SK-N-SH treated with all-trans-retinoic acid at 6 μM for 48 hours (cell line): ENCODE measurements around the gene TMEM185B.

ENCODE experiments used
- ATAC-seq: fragments of 200-7000 bp; cut with Tn5 transposase; 3 replicates; pipeline ENCODE4 v1.9.1; 2020; ENCODE audit warnings: mild to moderate bottlenecking, moderate library complexity
- ARNTL ChIP-seq: fragments of 450-650 bp; formaldehyde crosslinking; IDR thresholded peaks from 2 replicates; pipeline ENCODE4 v1.5.0; 2020; ENCODE audit warnings: low read depth, mild to moderate bottlenecking, moderate library complexity, borderline replicate concordance
- BACH2 ChIP-seq: fragments of 250-450 bp; sonication (Bioruptor Pico); IDR thresholded peaks from 2 replicates; pipeline ENCODE4 v1.9.0; 2021; ENCODE audit warnings: mild to moderate bottlenecking, borderline replicate concordance
- CSDC2 ChIP-seq: fragments of 250-450 bp; sonication (Bioruptor Pico); IDR thresholded peaks from 2 replicates; pipeline ENCODE4 v1.5.0; 2020; ENCODE audit warnings: mild to moderate bottlenecking, moderate library complexity
- CSRNP3 ChIP-seq: fragments of 250-450 bp; sonication (Bioruptor Pico); IDR thresholded peaks from 2 replicates; pipeline ENCODE4 v1.5.1; 2021; ENCODE audit warnings: mild to moderate bottlenecking, moderate library complexity
- ESRRG ChIP-seq: fragments of 250-450 bp; sonication (Bioruptor Pico); IDR thresholded peaks from 2 replicates; pipeline ENCODE4 v1.6.1; 2021; ENCODE audit warnings: mild to moderate bottlenecking
- GLIS3 ChIP-seq: fragments of 250-450 bp; sonication (Bioruptor Pico); IDR thresholded peaks from 2 replicates; pipeline ENCODE4 v1.5.0; 2020; ENCODE audit warnings: mild to moderate bottlenecking, moderate library complexity
- OSR1 ChIP-seq: fragments of 250-450 bp; sonication (Bioruptor Pico); IDR thresholded peaks from 2 replicates; pipeline ENCODE4 v1.8.0; 2022; ENCODE audit warnings: moderate library complexity, mild to moderate bottlenecking, inconsistent platforms
- PPARA ChIP-seq: fragments of 250-450 bp; sonication (Bioruptor Pico); IDR thresholded peaks from 2 replicates; pipeline ENCODE4 v1.5.0; 2020; ENCODE audit warnings: mild to moderate bottlenecking, borderline replicate concordance
- SNAI2 ChIP-seq: fragments of 250-450 bp; sonication (Bioruptor Pico); IDR thresholded peaks from 2 replicates; pipeline ENCODE4 v1.5.0; 2020; ENCODE audit warnings: mild to moderate bottlenecking, moderate library complexity
- TOX ChIP-seq: fragments of 250-450 bp; sonication (Bioruptor Pico); IDR thresholded peaks from 2 replicates; pipeline ENCODE4 v1.8.0; 2021; ENCODE audit warnings: mild to moderate bottlenecking, moderate library complexity, borderline replicate concordance
- TSHZ2 ChIP-seq: fragments of 250-450 bp; sonication (Bioruptor Pico); IDR thresholded peaks from 2 replicates; pipeline ENCODE4 v1.5.0; 2020; ENCODE audit warnings: mild to moderate bottlenecking, moderate library complexity
- ZC3H10 ChIP-seq: fragments of 250-450 bp; sonication (Bioruptor Pico); IDR thresholded peaks from 2 replicates; pipeline ENCODE4 v1.5.1; 2021; ENCODE audit warnings: mild to moderate bottlenecking, moderate library complexity
- ZFP3 ChIP-seq: fragments of 250-450 bp; sonication (Bioruptor Pico); IDR thresholded peaks from 2 replicates; pipeline ENCODE4 v1.5.0; 2020; ENCODE audit warnings: mild to moderate bottlenecking, moderate library complexity
- ZFP30 ChIP-seq: fragments of 450-650 bp; formaldehyde crosslinking; IDR thresholded peaks from 2 replicates; pipeline ENCODE4 v1.5.0; 2022; ENCODE audit warnings: mild to moderate bottlenecking, moderate library complexity
- ZNF565 ChIP-seq: fragments of 450-650 bp; formaldehyde crosslinking; conservative IDR thresholded peaks from 2 replicates; pipeline ENCODE4 v1.5.0; 2020; ENCODE audit warnings: low read depth, mild to moderate bottlenecking, moderate library complexity
- ZNF70 ChIP-seq: fragments of 450-650 bp; formaldehyde crosslinking; IDR thresholded peaks from 2 replicates; pipeline ENCODE4 v1.5.0; 2020; ENCODE audit warnings: mild to moderate bottlenecking, moderate library complexity
- ZNF8 ChIP-seq: fragments of 450-650 bp; formaldehyde crosslinking; IDR thresholded peaks from 2 replicates; pipeline ENCODE4 v1.5.0; 2020; ENCODE audit warnings: mild to moderate bottlenecking, moderate library complexity
- TF ChIP-seq, protein P1 (sequence below): fragments of 250-450 bp; sonication (Bioruptor Pico); IDR thresholded peaks from 2 replicates; pipeline ENCODE4 v1.8.0; 2020; ENCODE audit warnings: mild to moderate bottlenecking, moderate library complexity, borderline replicate concordance
- TF ChIP-seq, protein P2 (sequence below): fragments of 250-450 bp; sonication (Bioruptor Pico); IDR thresholded peaks from 2 replicates; pipeline ENCODE4 v1.5.1; 2020; ENCODE audit warnings: low read depth, mild to moderate bottlenecking, moderate library complexity
- TF ChIP-seq, protein P3 (sequence below): fragments of 250-450 bp; sonication (Bioruptor Pico); IDR thresholded peaks from 2 replicates; pipeline ENCODE4 v1.8.0; 2021; ENCODE audit warnings: low read depth, mild to moderate bottlenecking, moderate library complexity, borderline replicate concordance

TMEM185B gene

DNA sequence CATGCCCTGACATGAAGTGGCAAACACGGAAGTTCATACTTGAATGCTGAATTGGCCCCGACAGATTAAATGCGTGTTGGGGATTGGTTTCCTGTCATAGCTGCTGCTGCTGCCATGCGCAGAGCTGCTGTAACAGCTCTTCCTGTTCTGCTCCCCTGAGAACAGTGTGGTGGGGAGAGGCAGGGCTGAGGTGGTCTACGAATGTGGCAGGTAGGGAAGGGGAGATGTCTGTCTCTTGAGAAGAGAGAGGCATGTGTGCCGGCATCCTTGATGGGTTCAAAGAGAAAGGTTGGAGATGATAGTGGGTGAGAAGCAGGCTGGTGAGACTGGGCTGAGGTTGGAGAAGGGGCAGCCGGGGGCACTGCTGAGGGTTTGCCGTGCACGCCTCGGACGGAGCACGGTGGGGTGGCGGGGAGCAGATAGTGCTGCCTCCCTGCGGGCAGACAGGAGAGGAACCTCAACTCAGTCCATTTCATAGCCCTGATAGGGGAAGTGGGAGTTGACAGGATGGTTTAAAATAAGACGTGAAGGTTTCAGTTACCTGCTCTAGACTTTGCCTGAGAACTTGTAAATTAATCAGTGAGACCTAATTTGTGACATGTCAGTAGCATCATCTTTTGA lies 46.1 kb downstream of the TMEM185B start:
- TF ChIP-seq PPARA (no peak), ZNF70 (CRISPR knock-in tag) (no peak)
- no peak for ATAC-seq

GRCh38 chr2:120176526-120176925 lies 46.7 kb downstream of the TMEM185B start:
- ATAC-seq: no peak
- no peak for TF ChIP-seq TSHZ2
- TF ChIP-seq, protein P1, sequence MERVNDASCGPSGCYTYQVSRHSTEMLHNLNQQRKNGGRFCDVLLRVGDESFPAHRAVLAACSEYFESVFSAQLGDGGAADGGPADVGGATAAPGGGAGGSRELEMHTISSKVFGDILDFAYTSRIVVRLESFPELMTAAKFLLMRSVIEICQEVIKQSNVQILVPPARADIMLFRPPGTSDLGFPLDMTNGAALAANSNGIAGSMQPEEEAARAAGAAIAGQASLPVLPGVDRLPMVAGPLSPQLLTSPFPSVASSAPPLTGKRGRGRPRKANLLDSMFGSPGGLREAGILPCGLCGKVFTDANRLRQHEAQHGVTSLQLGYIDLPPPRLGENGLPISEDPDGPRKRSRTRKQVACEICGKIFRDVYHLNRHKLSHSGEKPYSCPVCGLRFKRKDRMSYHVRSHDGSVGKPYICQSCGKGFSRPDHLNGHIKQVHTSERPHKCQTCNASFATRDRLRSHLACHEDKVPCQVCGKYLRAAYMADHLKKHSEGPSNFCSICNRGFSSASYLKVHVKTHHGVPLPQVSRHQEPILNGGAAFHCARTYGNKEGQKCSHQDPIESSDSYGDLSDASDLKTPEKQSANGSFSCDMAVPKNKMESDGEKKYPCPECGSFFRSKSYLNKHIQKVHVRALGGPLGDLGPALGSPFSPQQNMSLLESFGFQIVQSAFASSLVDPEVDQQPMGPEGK (CRISPR knock-in tag): no peak
- no peak for TF ChIP-seq ZNF8
- no peak for TF ChIP-seq BACH2 (CRISPR knock-in tag)
- no peak for TF ChIP-seq GLIS3 (CRISPR knock-in tag)
- TF ChIP-seq PPARA: no peak
- TF ChIP-seq ESRRG (CRISPR knock-in tag): no peak
- TF ChIP-seq ZNF565 (CRISPR knock-in tag): no peak
- TF ChIP-seq TOX (CRISPR knock-in tag): no peak
- TF ChIP-seq, protein P2, sequence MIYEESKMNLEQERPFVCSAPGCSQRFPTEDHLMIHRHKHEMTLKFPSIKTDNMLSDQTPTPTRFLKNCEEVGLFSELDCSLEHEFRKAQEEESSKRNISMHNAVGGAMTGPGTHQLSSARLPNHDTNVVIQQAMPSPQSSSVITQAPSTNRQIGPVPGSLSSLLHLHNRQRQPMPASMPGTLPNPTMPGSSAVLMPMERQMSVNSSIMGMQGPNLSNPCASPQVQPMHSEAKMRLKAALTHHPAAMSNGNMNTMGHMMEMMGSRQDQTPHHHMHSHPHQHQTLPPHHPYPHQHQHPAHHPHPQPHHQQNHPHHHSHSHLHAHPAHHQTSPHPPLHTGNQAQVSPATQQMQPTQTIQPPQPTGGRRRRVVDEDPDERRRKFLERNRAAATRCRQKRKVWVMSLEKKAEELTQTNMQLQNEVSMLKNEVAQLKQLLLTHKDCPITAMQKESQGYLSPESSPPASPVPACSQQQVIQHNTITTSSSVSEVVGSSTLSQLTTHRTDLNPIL (CRISPR knock-in tag): no peak
- TF ChIP-seq ZFP30 (CRISPR knock-in tag): no peak
- no peak for TF ChIP-seq CSRNP3 (CRISPR knock-in tag)
- TF ChIP-seq ZFP3: no peak

DNA sequence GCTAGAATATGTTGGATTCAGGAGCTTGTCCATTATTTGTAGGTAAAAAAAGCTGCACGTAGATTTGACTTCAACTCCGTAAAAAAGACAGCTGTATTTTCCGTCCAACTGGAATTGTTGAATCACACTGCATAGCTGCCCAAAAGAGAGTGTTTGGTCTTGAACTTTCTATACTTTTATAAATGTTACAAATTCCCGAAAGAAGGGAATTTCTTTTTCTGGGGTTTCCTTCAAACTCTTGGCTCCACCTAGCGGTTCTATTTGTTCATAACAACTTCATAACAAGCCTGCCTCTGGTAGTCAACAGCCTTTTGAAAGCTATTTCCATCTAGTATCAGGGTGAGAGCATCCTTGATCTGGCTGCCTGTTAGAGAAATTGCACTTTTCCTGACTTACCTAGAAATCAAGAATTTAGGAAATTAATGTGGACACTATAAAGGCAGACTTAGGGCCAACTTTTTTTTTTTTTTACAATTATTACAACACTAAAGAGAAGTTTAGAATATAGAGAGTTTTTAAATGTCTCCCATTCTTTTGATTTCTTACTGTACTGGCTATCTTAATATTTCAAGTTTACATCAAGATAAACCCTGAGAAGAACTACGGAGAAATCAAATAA lies 48.1 kb downstream of the TMEM185B start:
- peak; percentile 75 for ATAC-seq
- TF ChIP-seq CSDC2 (CRISPR knock-in tag): no peak
- no peak for TF ChIP-seq ZNF70 (CRISPR knock-in tag)
- TF ChIP-seq CSRNP3 (CRISPR knock-in tag): no peak
- no peak for TF ChIP-seq ZFP30 (CRISPR knock-in tag)
- no peak for TF ChIP-seq ZNF8
- TF ChIP-seq ZC3H10 (CRISPR knock-in tag): no peak
- no peak for TF ChIP-seq SNAI2 (CRISPR knock-in tag)
- no peak for TF ChIP-seq GLIS3 (CRISPR knock-in tag)
- TF ChIP-seq OSR1: no peak
- TF ChIP-seq, protein P3, sequence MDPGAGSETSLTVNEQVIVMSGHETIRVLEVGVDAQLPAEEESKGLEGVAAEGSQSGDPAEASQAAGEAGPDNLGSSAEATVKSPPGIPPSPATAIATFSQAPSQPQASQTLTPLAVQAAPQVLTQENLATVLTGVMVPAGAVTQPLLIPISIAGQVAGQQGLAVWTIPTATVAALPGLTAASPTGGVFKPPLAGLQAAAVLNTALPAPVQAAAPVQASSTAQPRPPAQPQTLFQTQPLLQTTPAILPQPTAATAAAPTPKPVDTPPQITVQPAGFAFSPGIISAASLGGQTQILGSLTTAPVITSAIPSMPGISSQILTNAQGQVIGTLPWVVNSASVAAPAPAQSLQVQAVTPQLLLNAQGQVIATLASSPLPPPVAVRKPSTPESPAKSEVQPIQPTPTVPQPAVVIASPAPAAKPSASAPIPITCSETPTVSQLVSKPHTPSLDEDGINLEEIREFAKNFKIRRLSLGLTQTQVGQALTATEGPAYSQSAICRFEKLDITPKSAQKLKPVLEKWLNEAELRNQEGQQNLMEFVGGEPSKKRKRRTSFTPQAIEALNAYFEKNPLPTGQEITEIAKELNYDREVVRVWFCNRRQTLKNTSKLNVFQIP (CRISPR knock-in tag): no peak
- TF ChIP-seq, protein P2 (CRISPR knock-in tag): no peak
- TF ChIP-seq ARNTL (CRISPR knock-in tag): no peak
- TF ChIP-seq, all 23 proteins: peak for 0
